ENCODE measurements around the gene IQCH. TPM values are rescaled to one million over a fixed set of nuclear protein-coding genes. Genes with fewer than 3 reads are reported as not detected.
"Not testable (repeated sequence)": the region's sequence is repeated elsewhere in the genome, so short reads cannot be mapped to it uniquely, and the experiment has no call there.

Gene IQCH
- total RNA-seq, 2 donors from 2014 or later: 1.6 to 6.7 TPM

DNA sequence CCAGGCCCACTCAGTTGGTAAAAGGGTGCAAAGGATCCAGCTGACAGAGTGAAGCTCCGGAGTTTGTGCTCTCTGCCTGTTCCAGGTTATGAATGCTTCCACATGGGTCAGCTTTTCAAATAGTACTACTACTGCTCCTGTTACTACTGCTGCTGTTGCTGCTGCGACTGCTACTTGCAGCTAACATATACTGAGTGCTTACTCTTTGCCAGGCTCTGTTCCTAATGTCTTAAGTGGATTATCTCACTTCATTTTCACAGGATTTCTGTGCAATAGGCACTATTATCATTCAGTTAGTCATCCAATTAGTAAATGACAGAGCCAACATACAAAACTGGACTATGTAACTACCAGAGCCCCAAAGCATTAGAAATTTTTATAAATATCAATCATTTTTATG lies 106.5 kb downstream of the IQCH start:
- Histone ChIP-seq H3K4me3 (no peak overlapping the region), H3K27ac (no peak overlapping the region), H3K36me3 (replicated peaks in 1 of 2; ENCODE audit: insufficient read depth in 1 of 2, low read depth in 2 of 2) (no peaks in the 10 kb centered on the region), H3K4me1 (peaks cover 21% of the 10 kb centered on the region), H3K27me3 (no peaks in the 10 kb centered on the region), H3K9me3 (no peaks in the 10 kb centered on the region)
- WGBS, 2 donors: 73 to 84% methylated on average over 2 of the region's 2 CpGs
- no peak for ATAC-seq
- intact Hi-C loops (cut with DNase I): no loop called here
- no peak for DNase-seq
- no peak for TF ChIP-seq POLR2A (IDR thresholded peaks at IDR 0.05)
- TF ChIP-seq, protein P1, sequence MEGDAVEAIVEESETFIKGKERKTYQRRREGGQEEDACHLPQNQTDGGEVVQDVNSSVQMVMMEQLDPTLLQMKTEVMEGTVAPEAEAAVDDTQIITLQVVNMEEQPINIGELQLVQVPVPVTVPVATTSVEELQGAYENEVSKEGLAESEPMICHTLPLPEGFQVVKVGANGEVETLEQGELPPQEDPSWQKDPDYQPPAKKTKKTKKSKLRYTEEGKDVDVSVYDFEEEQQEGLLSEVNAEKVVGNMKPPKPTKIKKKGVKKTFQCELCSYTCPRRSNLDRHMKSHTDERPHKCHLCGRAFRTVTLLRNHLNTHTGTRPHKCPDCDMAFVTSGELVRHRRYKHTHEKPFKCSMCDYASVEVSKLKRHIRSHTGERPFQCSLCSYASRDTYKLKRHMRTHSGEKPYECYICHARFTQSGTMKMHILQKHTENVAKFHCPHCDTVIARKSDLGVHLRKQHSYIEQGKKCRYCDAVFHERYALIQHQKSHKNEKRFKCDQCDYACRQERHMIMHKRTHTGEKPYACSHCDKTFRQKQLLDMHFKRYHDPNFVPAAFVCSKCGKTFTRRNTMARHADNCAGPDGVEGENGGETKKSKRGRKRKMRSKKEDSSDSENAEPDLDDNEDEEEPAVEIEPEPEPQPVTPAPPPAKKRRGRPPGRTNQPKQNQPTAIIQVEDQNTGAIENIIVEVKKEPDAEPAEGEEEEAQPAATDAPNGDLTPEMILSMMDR (IDR thresholded peaks at IDR 0.05): no peak

DNA sequence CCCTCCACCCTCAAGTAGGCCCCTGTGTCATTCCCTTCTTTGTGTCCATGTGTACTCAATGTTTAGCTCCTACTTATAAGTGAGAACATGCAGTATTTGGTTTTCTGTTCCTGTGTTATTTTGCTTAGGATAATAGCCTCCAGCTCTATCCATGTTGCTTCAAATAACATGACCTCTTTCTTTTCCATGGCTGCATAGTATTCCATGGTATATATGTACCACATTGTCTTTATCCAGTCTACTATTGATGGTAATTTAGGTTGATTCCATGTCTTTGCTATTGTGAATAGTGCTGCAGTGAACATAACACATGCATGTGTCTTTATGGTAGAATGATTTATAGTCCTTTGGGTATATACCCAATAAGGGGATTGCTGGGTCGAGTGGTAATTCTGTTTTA lies 109.1 kb downstream of the IQCH start:
- peaks cover 15% of the 10 kb centered on the region for H3K4me1 ChIP-seq
- ATAC-seq; H3K27me3 ChIP-seq; intact Hi-C loops (cut with DNase I); DNase-seq; H3K36me3 ChIP-seq (replicated peaks in 1 of 2; ENCODE audit: insufficient read depth in 1 of 2, low read depth in 2 of 2); H3K9me3 ChIP-seq; H3K27ac ChIP-seq; H3K4me3 ChIP-seq: not testable (repeated sequence)
- 37 to 87% methylated on average over 1 of the region's 1 CpG for WGBS, 2 donors

DNA sequence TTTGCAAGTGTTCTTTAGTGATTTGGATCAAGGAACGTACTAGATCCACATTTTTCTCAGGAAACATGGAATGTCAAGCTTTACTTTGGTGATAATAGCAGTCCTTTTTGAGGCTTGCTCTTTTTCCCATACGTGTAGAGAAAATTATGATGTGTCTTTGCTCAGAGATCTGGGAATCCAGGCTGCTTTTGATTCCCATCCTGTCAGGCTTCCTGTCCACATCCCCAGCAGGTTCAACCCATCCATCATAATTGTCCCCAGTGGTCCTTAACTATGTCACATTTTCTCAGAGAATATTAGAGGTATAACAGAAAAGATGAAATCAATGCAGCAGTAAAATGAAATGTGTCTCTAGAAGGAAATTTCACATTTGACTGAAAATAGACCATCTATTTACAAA lies 111.4 kb downstream of the IQCH start:
- no peak overlapping the region for H3K27ac ChIP-seq
- no peak for TF ChIP-seq POLR2A (IDR thresholded peaks at IDR 0.05)
- TF ChIP-seq, protein P1 (IDR thresholded peaks at IDR 0.05): no peak
- WGBS, 2 donors: 59 to 85% methylated on average over 2 of the region's 2 CpGs
- intact Hi-C loops (cut with DNase I): no loop called here
- H3K4me3 ChIP-seq: no peak overlapping the region
- H3K4me1 ChIP-seq: no peaks in the 10 kb centered on the region
- H3K36me3 ChIP-seq (replicated peaks in 1 of 2; ENCODE audit: insufficient read depth in 1 of 2, low read depth in 2 of 2): no peaks in the 10 kb centered on the region
- no peak for ATAC-seq
- no peaks in the 10 kb centered on the region for H3K27me3 ChIP-seq
- DNase-seq: no peak
- H3K9me3 ChIP-seq: no peaks in the 10 kb centered on the region

DNA sequence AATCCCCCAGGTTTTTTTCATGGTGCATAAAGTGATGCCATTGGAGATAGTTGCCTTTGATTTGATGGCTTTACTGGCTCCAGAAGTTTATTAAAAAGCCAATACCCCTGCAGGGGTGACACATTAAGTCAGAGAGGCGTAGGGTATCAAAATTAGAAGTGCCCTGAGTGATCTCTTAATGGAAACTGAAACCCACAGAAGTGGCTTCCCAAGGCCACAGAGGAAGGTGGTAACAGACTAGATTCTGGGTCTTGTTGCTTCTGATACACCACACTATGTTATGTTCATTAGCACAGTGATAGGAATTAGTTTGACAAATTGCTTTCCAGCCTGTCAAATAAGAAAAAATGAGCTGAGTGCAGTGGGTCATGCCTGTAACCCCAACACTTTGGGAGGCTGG lies 112.3 kb downstream of the IQCH start:
- Histone ChIP-seq H3K27ac (no peak overlapping the region), H3K4me1 (no peaks in the 10 kb centered on the region), H3K27me3 (no peaks in the 10 kb centered on the region), H3K4me3 (no peak overlapping the region), H3K36me3 (replicated peaks in 1 of 2; ENCODE audit: insufficient read depth in 1 of 2, low read depth in 2 of 2) (no peaks in the 10 kb centered on the region), H3K9me3 (no peaks in the 10 kb centered on the region)
- intact Hi-C loops (cut with DNase I): no loop called here
- TF ChIP-seq, protein P1 (IDR thresholded peaks at IDR 0.05): no peak
- WGBS, 2 donors: 38 to 91% methylated on average over 1 of the region's 1 CpG
- no peak for DNase-seq
- no peak for ATAC-seq

DNA sequence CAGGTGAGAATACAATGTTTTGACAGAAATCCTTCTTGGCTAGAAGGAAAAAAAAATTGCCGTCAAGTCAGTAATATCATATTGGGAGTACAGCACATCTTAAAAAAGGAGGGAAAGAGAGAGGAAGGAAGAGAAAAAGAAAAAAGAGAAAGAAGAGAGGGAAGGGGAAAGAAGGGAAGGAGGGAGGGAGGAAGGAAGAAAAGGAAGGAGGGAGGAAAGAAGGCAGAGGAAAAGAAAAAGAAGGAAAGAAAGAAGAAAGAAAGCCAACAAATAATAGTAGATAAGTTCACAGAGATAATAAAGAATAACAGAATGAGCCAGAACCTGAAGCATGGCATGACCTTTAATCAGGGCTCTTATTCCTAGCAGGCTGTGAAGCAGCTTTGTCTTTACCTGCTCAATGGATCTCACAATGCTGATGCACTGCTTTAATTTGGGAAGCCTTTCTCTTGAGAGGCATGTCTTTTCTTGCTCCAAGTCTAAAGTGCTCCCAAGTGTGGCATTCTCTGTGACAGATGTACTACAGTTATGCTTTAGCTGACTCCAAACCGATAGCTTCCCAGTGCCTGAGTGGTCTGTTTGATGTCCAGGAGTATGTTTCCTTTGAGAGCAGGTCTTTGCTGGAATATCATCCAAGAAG lies 114.9 kb downstream of the IQCH start:
- Histone ChIP-seq H3K27me3 (no peaks in the 10 kb centered on the region), H3K4me1 (no peaks in the 10 kb centered on the region), H3K27ac (no peak overlapping the region), H3K9me3 (no peaks in the 10 kb centered on the region), H3K4me3 (no peak overlapping the region), H3K36me3 (replicated peaks in 1 of 2; ENCODE audit: insufficient read depth in 1 of 2, low read depth in 2 of 2) (no peaks in the 10 kb centered on the region)
- TF ChIP-seq, protein P1 (IDR thresholded peaks at IDR 0.05): no peak
- TF ChIP-seq POLR2A (IDR thresholded peaks at IDR 0.05): no peak
- 96% methylated on average over 2 of the region's 2 CpGs for WGBS, 2 donors
- no peak for DNase-seq
- ATAC-seq: no peak
- intact Hi-C loops (cut with DNase I): no loop called here

All from body of pancreas (tissue), 4 donors.